RWPE2 (cell line): ENCODE results near the gene ZAR1.

Experiments
- ATAC-seq: fragments of 200-7000 bp; cut with Tn5 transposase; 3 replicates; pipeline ENCODE4 v1.9.1; 2021; ENCODE audit warnings: low read depth
- DNase-seq: peaks from one replicate; pipeline ENCODE4 v3.0.0-alpha.2; 2020; ENCODE audit warnings: low spot score
- H3K27ac ChIP-seq: fragments of 450-650 bp; 2 replicates; pipeline ENCODE4 v1.5.1; 2017; ENCODE audit warnings: mild to moderate bottlenecking; ENCODE audit not compliant: poor library complexity, severe bottlenecking
- H3K27me3 ChIP-seq: fragments of 250-450 bp; sonication (Bioruptor Pico); 2 replicates; pipeline ENCODE4 v1.5.1; 2021; ENCODE audit warnings: mild to moderate bottlenecking, moderate library complexity; ENCODE audit not compliant: insufficient read depth, poor library complexity, severe bottlenecking
- H3K36me3 ChIP-seq: fragments of 250-450 bp; sonication (Bioruptor Pico); 2 replicates; pipeline ENCODE4 v1.5.1; 2020; ENCODE audit warnings: low read depth, mild to moderate bottlenecking, moderate library complexity
- H3K4me1 ChIP-seq: fragments of 250-450 bp; sonication (Bioruptor Pico); 2 replicates; pipeline ENCODE4 v1.5.1; 2021; ENCODE audit warnings: mild to moderate bottlenecking, moderate library complexity; ENCODE audit not compliant: insufficient read depth, poor library complexity, severe bottlenecking
- H3K4me3 ChIP-seq: fragments of 250-450 bp; sonication (Bioruptor Pico); 2 replicates; pipeline ENCODE4 v1.5.1; 2021; ENCODE audit warnings: mild to moderate bottlenecking, moderate library complexity; ENCODE audit not compliant: severe bottlenecking
- H3K9me3 ChIP-seq: fragments of 250-450 bp; sonication (Bioruptor Pico); 2 replicates; pipeline ENCODE4 v1.5.1; 2021; ENCODE audit warnings: mild to moderate bottlenecking, moderate library complexity; ENCODE audit not compliant: severe bottlenecking
- CTCF ChIP-seq: fragments of 450-650 bp; IDR thresholded peaks from one replicate; pipeline ENCODE4 v1.5.1; 2017; ENCODE audit warnings: mild to moderate bottlenecking, moderate library complexity; ENCODE audit not compliant: poor library complexity, severe bottlenecking

Gene ZAR1

GRCh38 chr4:48475770-48476169 is 14.3 kb upstream of the ZAR1 start:
- no peaks in the 10 kb centered on the region for H3K9me3 ChIP-seq
- DNase-seq (no peak), ATAC-seq (no peak)
- no peaks in the 10 kb centered on the region for H3K36me3 ChIP-seq
- H3K27me3 ChIP-seq = no peaks in the 10 kb centered on the region
- no peak for TF ChIP-seq CTCF
- no peak overlapping the region for H3K27ac ChIP-seq
- no peaks in the 10 kb centered on the region for H3K4me1 ChIP-seq
- H3K4me3 ChIP-seq = no peak overlapping the region

- Histone ChIP-seq H3K9me3 (no peaks in the 10 kb centered on the region), H3K27ac (no peak overlapping the region), H3K27me3 (peaks cover 15% of the 10 kb centered on the region), H3K4me1 (no peaks in the 10 kb centered on the region), H3K4me3 (no peak overlapping the region), H3K36me3 (no peaks in the 10 kb centered on the region)
- ATAC-seq (no peak), DNase-seq (no peak)
- no peak for TF ChIP-seq CTCF
These were observed 11.8 kb upstream of the ZAR1 start for GRCh38 chr4:48478273-48478672.

GRCh38 chr4:48481581-48481980 is 8.5 kb upstream of the ZAR1 start:
- peaks cover 46% of the 10 kb centered on the region for H3K27me3 ChIP-seq
- ATAC-seq = no peak

GRCh38 chr4:48483006-48483776 is 6.9 kb upstream of the ZAR1 start, which contains the start of gene SLC10A4:
TSS of gene SLC10A4 (plus strand) at chr4:48483343. CDS start at chr4:48483562, 219 bp downstream.
- no peak for TF ChIP-seq CTCF
- no peak for DNase-seq
- no peak for ATAC-seq
- H3K9me3 ChIP-seq = no peaks in the 10 kb centered on the region
- no peaks in the 10 kb centered on the region for H3K36me3 ChIP-seq
- H3K4me1 ChIP-seq = no peaks in the 10 kb centered on the region
- no peak within 1 kb of the TSS for H3K27ac ChIP-seq
- peaks cover 54% of the 10 kb centered on the region for H3K27me3 ChIP-seq
- H3K4me3 ChIP-seq = peak within 1 kb of the TSS; percentile 3

More at GRCh38 chr4:48481581-48481980, 8.5 kb upstream of the ZAR1 start:
- DNase-seq = no peak
- no peaks in the 10 kb centered on the region for H3K36me3 ChIP-seq
- no peaks in the 10 kb centered on the region for H3K4me1 ChIP-seq
- no peaks in the 10 kb centered on the region for H3K9me3 ChIP-seq
- no peak overlapping the region for H3K27ac ChIP-seq
- H3K4me3 ChIP-seq = no peak overlapping the region
- TF ChIP-seq CTCF = no peak
